Breast epithelium (tissue), 4 donors: ENCODE results near the gene MAMLD1. TPM values are rescaled to one million over a fixed set of nuclear protein-coding genes. Genes with fewer than 3 reads are reported as not detected.

Experiments used
- DNase-seq, 2 donors: peaks; one replicate each; pipeline ENCODE4 v3.0.0-alpha.2; 2019; ENCODE audit warnings: low spot score in 2 of 2
- H3K27ac ChIP-seq, 2 donors: fragments of 200-600 bp; sonication (generic) in 1 of 2; one replicate each; pipeline ENCODE4 v1.5.1; 2016 to 2019; ENCODE audit warnings: mild to moderate bottlenecking in 1 of 2
- H3K27me3 ChIP-seq, 2 donors: fragments of 200-600 bp; sonication (generic) in 1 of 2; one replicate each; pipeline versions ENCODE4 v1.5.1 to v1.6.0; 2017 to 2019; ENCODE audit warnings: control low read depth in 1 of 2, mild to moderate bottlenecking in 1 of 2
- H3K36me3 ChIP-seq: fragments of 200-600 bp; one replicate; pipeline ENCODE4 v1.5.1; 2019
- H3K4me1 ChIP-seq, 2 donors: fragments of 200-600 bp; sonication (generic); one replicate each; pipeline ENCODE4 v1.5.1; 2016 to 2019; ENCODE audit warnings: control low read depth in 1 of 2
- H3K4me3 ChIP-seq, 3 donors: fragments of 200-600 bp; sonication (generic); 1 replicate in 2 of 3; 2 replicates in 1 of 3; pipeline ENCODE4 v1.5.1; 2016 to 2019; ENCODE audit warnings: mild to moderate bottlenecking in 3 of 3, moderate library complexity in 2 of 3
- H3K9me3 ChIP-seq, 2 donors: fragments of 200-600 bp; sonication (generic) in 1 of 2; one replicate each; pipeline ENCODE4 v1.5.1; 2016 to 2019; ENCODE audit warnings: control low read depth in 1 of 2
- CTCF ChIP-seq, 3 donors: fragments of 450-650 bp; IDR thresholded peaks; one replicate each; pipeline ENCODE4 v1.5.1; 2016 to 2017; ENCODE audit warnings: antibody characterized with exemption in 3 of 3, mild to moderate bottlenecking in 3 of 3, moderate library complexity in 3 of 3
- POLR2A ChIP-seq: fragments of 450-650 bp; IDR thresholded peaks from one replicate; pipeline ENCODE4 v1.6.1; 2016; ENCODE audit warnings: antibody characterized with exemption, mild to moderate bottlenecking, moderate library complexity
- POLR2AphosphoS5 ChIP-seq, 3 donors: sonication (generic); formaldehyde crosslinking; IDR thresholded peaks; one replicate each; pipeline ENCODE4 v1.6.1; 2017; ENCODE audit warnings: antibody characterized with exemption in 3 of 3
- intact Hi-C: fragments of 100-400 bp; cut with DNase I; formaldehyde crosslinking; loops from one replicate; pipeline ENCODE4 v1.15.1; 2023; ENCODE audit warnings: low total_unique reads
- total RNA-seq, 3 donors: library from RNA; depleted of rRNA; stranded (reverse); fragments of >200 nt; gene quantifications; one replicate each; pipeline ENCODE4 v1.1.0, GENCODE V29; 2016

Gene MAMLD1
- total RNA-seq, 3 donors from 2014 or later, result 2.3 to 14.7 (median 2.8) TPM

DNA sequence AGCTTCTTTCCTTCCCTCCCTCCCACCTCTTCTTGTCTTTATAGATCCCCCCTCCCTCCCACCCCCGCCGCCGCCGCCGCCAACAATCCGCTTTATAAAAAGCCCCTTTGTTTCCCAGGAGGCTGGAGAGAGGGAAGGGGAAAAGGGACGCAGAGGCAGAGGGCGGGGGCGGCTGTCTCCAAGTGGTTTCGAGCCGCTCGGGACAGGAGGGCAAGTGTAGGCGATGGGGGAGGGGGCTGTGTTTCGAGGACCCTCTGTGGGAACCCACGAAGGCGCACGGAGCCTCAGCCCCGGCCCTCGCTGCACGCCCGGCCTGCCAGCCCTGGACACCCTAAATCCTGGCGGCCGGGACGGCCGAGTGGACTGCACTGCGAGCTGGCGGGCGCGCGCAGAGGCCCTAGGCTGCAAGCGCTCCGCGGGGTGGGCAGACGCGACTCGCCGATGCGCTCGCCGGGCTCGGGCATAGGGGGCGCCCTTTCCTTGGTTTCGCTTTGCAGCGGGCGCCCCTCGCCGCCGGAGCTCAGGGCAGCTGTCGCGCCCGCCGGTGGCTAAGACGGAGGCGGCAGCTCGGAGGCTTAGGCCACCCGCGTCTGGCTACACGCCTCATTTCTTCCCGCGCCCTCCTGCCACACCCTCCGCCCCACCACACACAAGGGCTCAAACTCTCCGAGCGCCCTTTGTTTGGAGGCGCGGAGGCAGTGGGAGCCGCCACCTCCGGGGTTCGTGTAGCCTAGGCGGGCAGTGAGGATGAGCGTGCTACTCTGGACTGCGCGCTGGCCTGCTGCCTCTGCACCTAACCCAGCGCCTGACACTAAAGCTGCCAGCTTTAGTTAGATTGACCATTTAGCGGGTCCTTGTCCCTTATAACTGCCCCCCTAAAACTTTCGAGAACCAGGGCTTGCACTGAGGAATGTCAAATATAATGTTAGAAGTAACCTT lies 2.2 kb downstream of the MAMLD1 start:
- TF ChIP-seq POLR2AphosphoS5 (IDR thresholded peaks at IDR 0.05) (peak in 1 of 3 donors; percentile 29), POLR2A (no peak), CTCF (IDR thresholded peaks at IDR 0.05) (peak in 2 of 3 donors; percentile 31 to 54)
- no peaks in the 10 kb centered on the region for H3K36me3 ChIP-seq
- H3K9me3 ChIP-seq, result no peaks in the 10 kb centered on the region
- H3K27me3 ChIP-seq, result peaks cover 0 to 10% of the 10 kb centered on the region in 2 donors
- intact Hi-C loops, result no loop called here
- peak; percentile 32 to 54 for DNase-seq
- H3K4me3 ChIP-seq, result peak overlapping the region; percentile 59 to 77 (median 60)
- peak overlapping the region; percentile 84 to 92 for H3K27ac ChIP-seq
- H3K4me1 ChIP-seq, result no peaks in the 10 kb centered on the region

- peak overlapping the region; percentile 84 to 92 for H3K27ac ChIP-seq
- H3K4me1 ChIP-seq, result no peaks in the 10 kb centered on the region
- DNase-seq, result peak; percentile 49 to 64
- TF ChIP-seq CTCF (IDR thresholded peaks at IDR 0.05), result no peak
- no peak for TF ChIP-seq POLR2A
- TF ChIP-seq POLR2AphosphoS5 (IDR thresholded peaks at IDR 0.05), result no peak
- H3K27me3 ChIP-seq, result peaks cover 0 to 4% of the 10 kb centered on the region in 2 donors
- no peaks in the 10 kb centered on the region for H3K9me3 ChIP-seq
- intact Hi-C loops, result no loop called here
- no peaks in the 10 kb centered on the region for H3K36me3 ChIP-seq
- H3K4me3 ChIP-seq, result peak overlapping the region; percentile 59 to 77 (median 60)
Observed at GRCh38 chrX:150365990-150366911, 3.1 kb downstream of the MAMLD1 start.

DNA sequence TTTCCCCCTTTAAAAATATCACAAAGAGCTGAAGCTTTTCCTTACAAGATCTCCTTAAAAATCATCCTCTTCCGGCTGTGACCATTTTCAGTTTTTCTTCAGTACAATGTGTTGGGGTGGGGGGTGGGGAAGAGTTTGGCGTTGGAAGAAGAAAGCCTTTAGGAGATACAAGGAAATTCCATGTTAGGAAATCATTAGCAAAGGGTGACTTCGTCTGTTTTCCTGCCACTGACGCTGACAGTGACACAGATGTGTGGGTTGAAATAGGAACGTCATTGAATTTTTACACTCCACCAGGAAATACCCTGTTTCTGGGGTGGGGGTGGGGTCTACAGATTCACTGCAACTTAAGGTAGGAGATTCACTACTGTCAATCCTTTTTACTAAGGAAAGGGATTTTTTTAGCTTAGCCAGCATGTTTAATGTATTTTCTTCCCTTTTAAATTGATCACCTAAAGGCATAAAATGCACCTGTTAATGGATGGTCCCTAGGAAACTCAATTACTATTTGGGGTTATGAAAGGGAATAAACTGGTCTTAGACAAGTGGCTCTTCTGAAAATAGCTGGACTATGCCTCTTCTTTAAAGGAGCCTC lies 3.9 kb downstream of the MAMLD1 start:
- DNase-seq, result peak in 1 of 2 donors; percentile 41
- TF ChIP-seq POLR2A (no peak), POLR2AphosphoS5 (IDR thresholded peaks at IDR 0.05) (no peak), CTCF (IDR thresholded peaks at IDR 0.05) (no peak)
- Histone ChIP-seq H3K27me3 (peaks cover 0 to 3% of the 10 kb centered on the region in 2 donors), H3K27ac (peak overlapping the region; percentile 84 to 92), H3K4me3 (peak overlapping the region; percentile 59 to 77 (median 60)), H3K9me3 (no peaks in the 10 kb centered on the region), H3K36me3 (no peaks in the 10 kb centered on the region), H3K4me1 (no peaks in the 10 kb centered on the region)
- intact Hi-C loops, result no loop called here

DNA sequence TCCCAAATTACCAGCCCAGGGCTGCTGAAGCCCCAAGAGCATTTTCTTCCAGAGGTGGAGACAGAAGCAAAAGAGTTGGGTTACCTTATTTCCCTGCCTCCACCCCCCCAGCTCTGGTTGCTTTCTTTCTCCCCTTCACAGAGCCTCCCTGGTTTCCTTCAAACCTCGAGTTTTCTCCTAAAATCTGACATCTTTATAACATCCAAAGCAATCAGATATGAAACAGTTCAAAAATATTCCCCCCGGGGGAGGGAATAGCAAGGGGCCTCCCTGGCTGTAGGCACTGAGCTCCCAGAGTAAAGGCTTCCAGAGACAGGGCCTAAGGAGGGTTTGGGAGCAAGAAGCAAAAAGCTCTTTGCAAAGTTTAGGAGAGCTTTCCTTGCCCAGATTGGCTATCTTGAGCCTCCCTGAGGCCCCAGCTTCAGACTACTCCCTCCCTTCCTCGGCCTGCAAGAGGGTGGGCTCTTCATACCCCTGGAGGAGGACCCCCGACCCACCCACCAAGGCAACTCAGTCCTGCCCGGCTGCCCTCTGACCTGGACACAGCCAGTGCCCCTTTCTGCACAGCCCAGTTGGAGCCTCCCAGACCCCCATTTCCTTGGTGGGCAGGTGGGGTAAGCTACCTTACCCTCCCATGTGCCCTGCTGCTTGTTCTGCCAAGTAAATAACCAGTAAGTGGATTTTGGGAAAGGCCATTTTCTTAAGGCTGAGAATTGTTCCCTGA lies 7.6 kb downstream of the MAMLD1 start:
- H3K4me3 ChIP-seq, result no peak overlapping the region
- no peak for TF ChIP-seq CTCF (IDR thresholded peaks at IDR 0.05)
- TF ChIP-seq POLR2AphosphoS5 (IDR thresholded peaks at IDR 0.05), result no peak
- no peak for TF ChIP-seq POLR2A
- H3K27me3 ChIP-seq, result peaks cover 0 to 5% of the 10 kb centered on the region in 2 donors
- no peak for DNase-seq
- H3K9me3 ChIP-seq, result no peaks in the 10 kb centered on the region
- no peak overlapping the region for H3K27ac ChIP-seq
- H3K36me3 ChIP-seq, result no peaks in the 10 kb centered on the region
- intact Hi-C loops, result no loop called here
- no peaks in the 10 kb centered on the region for H3K4me1 ChIP-seq
